Hematopoietic multipotent progenitor cell treated with erythropoietin and hydrocortisone succinate and interleukin-3 and kit ligand, for 8 days (in vitro differentiated cells): ENCODE data around the gene RNF225.
"Not testable (repeated sequence)": the region's sequence is repeated elsewhere in the genome, so short reads cannot be mapped to it uniquely, and the experiment has no call there.

Experiments used
- DNase-seq: peaks from one replicate; pipeline ENCODE4 v3.0.0-alpha.2; 2015

Gene RNF225

DNA sequence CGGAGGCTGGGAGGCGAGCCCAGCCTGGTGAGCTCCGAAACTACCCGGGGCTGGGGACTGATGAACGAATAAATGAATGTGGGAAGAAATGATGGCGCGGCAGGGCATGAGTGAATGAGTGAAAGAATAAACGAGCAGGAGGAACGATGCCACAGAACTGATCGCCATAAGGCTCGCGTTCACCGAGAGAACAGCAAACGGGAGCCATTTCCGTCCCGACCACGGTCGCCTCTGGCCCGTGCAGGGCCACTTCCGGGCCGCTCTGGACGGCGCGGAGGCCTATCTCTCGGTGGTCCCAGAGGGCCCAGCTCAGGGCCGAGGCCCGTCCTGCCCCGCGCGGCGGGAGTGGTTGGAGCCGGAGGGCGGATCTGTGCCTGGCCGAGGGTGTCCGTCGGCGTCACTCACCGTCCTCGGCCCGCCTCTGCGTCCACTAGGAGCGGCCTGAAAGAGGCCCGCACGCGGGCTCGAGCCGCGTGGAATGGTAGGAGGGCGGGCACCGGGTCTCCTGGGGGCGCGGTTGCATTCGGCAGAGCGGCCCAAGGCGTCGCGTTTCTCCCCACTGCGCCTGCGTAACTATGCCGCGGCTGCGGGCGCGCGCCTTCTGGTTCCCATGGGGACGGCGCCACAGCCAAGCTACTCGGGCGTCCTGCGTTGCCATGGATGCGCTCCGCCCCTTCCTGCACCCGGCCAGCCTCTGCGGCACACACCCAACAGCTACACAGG is 33.0 kb upstream of the RNF225 start, which contains the start of gene ZNF497:
TSS of gene ZNF497 (minus strand) at position 480 of the 723 bp plus-strand sequence. CDS start 5,116 bp downstream, outside the sequence.
- DNase-seq: peak; percentile 97

DNA sequence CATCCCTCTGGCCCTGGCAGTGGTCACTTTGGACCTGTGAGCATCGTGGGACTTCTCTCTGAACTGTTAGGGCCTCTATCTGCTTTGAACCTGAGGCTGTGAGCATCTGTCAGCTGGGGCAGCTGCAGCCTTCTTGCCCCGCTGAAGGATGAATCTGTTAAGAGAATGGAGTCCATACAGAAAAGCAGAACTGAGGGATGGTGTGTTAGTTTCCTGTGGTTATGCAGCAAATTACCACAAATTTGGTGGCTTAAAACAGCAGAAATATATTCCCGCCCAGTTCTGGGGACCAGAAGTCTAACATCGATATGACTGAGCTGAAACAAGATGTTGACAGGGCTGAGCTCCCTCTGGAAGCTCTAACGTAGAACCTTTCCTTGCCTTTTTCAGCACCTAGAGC is 31.3 kb upstream of the RNF225 start:
- DNase-seq: peak; percentile 30

DNA sequence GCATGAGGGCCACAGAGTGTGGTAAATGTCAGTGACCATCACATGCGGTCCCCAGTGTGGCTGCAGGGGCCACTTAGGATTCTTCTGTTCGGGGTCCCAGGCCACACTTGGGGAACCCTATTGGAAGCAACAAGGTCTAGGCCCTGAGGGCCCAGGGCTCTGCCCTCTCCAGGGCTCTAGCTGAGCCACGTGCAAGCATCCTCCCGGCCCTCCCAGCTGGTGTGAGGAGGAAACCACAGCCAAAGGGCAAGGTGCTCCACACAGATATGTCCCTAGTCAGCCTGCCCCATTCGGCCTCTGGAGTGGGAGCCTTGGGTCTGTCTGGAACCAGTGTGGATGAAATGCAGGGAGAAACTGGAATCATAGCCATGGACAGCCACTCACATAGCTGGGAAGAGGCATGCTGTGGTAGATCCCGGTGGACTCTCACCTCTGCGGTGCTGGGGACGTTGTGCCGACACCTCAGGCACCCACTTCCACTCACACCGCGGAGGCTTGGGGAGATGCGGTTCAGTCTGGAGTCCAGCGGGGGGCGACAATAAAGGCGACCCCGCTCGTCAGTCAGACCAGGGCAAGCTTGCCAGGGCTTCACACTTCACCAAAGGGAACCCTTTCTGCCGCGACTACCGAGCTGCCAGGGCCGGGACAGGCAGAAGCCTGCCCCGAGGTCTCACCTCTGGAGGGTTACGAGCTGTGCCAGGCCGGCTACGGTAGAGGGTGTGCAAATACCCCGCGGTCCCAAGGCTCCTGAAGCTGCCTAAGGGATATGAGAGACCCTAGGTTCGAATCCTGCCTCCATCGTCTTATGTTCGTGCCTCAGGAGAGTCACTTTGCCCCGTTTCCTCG is 28.6 kb upstream of the RNF225 start:
- DNase-seq: no peak

DNA sequence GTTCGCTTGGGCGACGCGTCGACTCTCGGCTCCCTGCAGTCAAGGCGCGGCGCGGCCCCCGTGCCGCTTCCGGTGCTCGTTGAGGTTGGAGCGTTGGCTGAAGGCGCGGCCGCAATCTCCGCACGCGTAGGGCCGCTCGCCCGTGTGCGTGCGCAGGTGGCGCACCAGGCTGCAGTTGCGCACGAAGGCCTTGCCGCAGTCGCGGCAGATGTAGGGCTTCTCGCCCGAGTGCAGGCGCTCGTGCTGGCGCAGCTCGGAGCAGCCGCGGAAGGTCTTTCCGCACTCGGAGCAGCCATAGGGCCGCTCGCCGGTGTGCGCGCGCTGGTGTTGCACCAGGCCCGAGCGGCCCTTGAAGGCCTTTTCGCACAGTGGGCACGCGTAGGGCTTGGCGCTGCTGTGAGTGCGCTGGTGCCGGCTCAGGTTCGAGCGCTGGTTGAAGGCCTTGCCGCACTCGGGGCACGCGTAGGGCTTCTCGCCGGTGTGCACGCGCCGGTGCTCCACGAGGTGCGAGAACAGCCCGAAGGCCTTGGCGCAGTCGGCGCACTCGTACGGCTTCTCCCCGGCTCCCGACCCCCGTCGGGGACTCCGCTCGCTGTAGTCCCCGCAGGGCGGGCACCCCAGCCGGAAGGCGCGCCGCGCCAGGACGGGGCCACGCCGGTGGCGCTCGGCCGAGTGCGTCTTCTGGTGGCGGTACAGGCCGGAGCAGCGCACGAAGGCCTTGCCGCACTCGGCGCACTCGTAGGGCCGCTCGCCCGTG is 27.6 kb upstream of the RNF225 start:
- DNase-seq: no peak

DNA sequence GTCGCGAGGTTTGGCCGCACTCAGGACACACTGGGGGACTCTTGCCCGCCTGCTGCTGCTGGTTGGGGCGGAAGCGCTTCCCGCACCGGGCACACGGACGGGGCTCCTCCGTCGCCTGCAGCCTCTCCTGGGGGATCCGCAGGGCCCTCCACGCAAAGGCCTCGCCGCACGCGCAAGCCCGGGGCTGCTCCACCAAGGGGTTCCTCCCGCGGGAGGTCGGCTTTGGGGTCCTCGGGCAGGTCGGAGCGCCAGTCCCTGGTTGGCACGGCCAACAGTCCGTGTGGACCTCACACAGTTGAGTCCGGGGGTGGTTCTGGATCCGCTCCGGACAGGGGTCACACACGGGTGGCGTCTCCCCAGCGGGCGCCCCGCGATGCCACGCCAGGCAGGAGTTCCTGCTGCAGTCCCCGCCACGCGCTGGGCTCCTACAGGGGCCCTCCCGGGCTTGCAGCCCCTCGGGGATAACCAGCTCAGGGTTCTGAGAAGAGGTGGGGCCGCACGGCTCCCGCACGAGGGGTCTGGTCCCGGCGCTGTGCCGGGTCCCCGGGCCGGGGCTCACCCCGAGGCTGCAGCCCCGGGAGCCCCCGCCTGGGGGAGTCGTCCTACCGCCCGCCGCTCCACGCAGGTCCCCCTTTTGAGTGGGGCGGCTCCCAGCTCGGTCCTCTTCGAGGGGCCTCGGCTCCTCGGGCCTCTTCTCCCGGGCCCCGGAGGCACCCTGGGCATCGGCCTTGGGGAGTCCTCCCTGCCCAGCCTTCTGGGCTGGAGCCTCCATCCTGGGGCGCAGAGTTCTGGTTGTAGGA is 26.7 kb upstream of the RNF225 start:
- DNase-seq: no peak

DNA sequence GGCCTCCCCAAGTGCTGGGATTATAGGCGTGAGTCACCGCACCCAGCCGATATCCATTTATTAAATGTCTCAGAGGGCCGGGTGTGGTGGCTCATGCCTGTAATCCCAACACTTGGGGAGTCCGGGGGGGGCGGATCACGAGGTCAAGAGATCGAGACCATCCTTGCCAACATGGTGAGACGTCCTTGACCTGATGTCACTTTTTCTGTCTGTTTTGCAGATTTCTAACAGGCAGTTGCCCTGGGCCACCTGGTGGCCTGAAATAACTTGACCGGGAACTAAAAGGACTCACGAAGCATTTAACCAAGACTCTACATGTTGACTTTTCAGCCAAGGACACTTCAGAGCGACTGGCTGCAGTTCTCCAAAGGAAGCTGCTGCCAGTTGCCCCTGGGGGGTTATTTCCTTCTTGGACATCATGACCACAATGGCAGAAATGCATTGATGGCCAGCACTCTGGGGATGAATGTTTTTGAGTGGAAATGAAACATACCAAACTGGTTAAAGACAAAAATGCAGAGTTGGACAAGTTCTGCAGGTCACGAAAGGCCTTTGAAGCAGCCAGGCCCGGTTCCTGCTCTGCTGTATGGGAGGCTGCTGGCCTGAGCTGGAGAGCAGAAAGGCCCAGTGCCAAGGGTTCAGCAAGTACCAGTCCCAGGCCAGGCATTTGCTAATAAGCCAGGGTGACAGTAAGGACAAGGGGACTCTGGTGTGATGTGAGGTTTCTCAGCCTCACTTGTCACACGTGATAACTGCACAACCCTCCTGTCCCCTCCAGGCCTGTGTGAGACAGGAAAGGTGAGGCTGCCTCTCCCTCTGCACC is 22.9 kb upstream of the RNF225 start:
- DNase-seq: no peak

DNA sequence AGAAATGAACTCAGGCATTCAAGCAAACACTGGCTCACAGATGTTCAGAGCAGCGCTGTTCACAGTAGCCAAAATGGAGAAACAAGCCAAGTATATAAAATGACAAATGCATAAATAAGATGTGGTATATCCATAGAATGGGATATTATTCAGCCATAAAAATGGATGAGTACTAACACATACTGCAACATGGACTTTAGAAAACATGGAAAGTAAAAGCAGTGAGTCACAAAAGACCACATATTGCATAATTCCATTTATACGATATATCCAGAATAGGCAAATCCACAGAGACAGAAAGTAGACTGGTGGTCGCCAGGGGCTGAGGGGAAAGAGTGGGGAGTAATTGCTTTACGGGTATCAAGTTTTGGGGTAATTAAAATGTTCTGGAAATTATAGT is 21.3 kb upstream of the RNF225 start:
- no peak for DNase-seq

DNA sequence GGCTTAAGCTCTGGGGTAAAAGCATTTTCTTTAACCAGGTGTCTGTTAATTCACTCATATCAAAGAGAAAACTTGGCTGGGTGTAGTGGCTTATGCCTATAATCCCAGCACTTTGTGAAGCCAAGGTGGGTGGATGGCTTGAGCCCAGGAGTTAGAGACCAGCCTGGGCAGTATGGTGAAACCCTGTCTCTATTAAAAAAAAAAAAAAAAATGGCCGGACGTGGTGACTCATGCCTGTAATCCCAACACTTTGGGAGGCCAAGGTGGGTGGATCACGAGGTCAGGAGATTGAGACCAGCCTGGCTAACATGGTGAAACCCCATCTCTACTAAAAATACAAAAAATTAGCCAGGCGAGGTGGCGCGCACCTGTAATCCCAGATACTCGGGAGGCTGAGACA is 18.7 kb upstream of the RNF225 start:
- not testable (repeated sequence) for DNase-seq

DNA sequence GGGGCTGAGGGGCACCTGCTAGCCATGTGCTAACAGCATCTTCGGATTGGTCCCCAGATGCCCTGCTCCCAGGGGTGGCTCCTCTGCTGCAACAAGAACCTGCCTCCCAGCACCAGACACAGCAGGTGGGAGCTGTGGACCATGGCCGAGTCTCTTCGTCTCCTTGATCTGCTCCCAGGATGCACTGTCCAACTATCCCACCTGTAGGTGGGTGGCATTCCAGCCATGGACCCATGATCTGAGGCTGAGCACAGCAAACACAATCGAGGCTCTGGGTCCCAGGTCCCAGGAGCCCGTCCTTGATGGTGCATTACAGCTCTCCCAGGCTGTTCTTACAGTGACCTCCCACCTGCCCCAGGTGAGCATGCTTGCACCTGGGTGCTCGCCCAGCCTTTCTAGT is 16.2 kb upstream of the RNF225 start:
- no peak for DNase-seq

DNA sequence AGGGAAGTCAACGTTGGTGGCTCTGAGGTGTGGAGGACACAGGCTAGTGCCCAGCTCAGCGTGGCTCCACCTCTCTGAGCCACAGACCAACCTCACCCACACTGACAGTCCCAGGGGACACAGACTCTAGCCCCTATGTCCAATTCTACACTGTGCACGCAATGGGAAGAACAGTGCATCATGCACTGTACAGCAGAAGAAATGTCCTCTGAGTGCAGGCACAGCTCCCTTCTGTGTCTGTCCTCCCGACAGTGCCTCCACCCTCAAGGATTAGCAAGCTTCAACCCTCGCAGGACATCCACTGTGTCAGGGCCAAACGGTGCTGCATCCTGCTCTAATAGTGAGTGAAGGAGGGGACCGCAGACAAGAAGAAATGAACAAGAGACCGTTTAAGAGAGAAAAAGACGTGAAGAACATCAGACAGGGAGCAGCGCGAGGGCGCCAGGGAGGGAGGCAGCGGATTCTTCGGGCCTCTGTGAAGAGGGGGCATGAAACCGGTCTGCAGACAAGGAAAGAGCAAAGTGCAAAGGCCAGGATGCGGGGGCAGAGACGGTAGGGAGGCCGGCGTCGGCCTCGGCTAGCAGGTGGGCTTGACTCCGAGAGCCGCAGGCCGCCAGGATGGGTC is 15.3 kb upstream of the RNF225 start:
- no peak for DNase-seq

DNA sequence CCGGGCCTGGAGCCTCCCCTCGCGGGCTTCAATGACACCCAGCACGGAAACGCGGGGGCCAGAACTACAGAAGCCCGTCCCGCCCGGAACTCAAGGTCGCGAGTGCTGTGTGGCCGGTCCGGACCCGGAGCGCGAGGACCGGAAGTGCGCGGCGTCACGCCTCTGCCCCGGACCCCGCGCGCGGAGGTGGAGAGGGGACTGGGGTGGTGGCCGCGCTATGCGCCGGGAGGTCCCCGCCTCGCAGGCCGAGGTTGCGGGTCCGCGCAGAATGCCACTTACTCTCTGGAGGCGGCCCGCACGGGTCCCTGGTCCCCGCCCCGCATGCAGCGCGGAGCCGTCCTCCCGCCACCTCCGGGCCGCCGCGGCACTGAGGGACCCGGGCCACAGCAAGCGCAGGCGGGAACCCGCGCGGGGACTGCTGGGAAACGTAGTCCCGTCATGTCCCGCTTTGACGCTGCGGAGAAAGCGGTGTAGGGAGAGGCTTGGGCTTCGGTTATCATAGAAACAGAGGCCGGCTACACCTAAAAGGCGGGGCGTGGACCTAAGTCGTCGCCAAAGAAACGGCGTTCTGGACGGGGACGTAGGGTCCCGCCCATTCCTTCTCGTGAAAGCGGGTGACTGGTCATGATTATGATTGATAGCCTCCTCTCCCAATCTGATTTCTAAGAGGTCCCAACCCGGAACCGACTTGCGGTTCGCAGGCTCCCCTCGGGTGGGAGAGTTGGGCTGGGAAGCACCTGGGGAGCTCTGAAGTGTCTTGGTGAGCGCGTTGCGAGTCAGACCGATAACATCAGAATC is 14.6 kb upstream of the RNF225 start, which contains the start of gene ZNF837:
TSS of gene ZNF837 (minus strand) at position 369 of the 798 bp plus-strand sequence. CDS start 11,698 bp downstream, outside the sequence.
- DNase-seq: peak; percentile 100

DNA sequence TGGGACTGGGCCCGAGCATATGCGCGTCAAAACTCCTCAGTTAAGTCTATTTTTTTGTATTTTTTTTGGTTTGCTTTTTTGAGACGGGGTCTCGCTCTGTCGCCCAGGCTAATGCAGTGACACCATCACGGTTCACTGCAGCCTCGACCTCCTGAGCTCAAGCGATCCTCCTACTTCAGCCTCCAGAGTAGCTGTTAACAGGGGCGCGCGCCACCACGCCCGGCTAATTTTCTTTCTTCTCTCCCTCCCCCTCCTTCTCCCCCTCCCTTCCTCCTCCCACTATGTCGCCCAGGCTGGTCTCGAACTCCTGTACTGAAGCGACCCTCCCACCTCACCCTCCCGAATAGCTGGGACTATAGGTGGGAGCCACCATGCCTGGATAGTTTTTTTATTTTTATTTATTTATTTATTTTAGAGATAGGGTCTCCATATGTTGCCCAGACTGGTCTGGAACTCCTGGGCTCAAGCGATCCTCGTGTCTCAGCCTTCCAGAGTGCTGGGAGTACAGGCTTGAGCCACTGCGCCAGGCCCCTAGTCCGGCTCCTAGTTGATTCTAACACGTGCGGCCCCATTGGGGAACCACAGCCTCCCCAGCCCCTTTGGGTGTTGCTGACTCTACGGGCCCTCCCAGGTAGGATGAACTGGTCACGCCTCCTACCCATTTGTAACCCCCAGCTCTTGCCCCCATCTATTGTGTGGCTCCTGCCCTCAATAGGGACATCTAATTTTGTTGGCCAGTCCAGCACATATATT is 13.8 kb upstream of the RNF225 start:
- no peak for DNase-seq

DNA sequence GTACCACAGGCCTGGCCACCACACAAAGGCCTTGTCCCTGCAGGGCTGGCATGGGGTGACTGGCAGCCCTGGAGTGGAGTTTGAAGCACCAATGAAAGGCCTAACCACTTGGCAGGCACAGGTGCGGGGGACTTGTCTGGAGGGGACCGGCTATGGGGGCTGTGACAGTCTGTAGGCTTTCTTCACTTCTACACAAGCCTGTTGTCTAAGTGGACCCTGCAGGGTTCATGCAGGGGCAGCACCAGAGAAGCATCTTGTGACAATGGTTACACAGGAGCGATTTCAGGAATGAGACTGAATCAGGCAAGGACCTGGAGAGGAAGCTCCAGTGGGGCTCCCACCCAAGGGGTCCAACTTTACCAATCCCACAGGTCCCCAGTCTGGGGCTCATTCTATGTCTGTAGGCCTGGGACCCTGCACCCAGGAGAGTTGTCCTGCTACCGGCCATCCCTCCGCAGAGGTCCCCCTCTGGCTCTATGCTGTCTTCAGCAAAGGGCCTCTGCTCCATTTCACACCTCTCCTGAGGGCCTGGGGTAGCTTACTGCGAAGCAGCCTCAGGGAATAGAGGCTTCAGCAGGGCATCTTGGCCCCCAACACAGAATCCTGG is 12.4 kb upstream of the RNF225 start:
- no peak for DNase-seq

DNA sequence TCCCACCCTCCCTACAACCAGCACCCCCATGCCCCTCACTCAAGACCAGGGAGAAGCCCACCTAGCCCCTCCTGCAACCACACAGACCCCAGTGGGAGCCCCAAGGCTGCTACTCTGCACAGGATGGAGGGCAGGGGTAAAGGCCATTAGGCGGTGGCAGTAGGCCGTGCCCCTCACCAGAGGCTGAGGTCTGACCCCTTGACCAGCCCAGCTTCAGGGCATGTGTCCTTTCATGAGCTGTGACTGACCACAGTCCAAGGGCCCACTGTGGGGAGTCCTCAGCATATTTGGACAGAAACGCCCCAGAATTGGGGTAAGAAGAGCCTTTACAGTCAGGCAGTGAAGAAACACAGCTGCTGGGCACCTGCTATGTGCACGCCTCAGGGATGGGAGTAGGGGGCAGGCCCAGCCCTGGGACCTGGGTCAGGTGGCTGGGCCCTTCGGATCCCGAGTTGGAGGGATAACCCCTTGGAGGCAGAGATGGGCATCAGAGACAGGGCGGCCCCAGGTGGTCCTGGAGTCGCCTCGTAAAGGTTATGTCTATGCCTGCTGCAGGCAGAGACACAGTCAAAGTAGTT is 10.1 kb upstream of the RNF225 start:
- no peak for DNase-seq

DNA sequence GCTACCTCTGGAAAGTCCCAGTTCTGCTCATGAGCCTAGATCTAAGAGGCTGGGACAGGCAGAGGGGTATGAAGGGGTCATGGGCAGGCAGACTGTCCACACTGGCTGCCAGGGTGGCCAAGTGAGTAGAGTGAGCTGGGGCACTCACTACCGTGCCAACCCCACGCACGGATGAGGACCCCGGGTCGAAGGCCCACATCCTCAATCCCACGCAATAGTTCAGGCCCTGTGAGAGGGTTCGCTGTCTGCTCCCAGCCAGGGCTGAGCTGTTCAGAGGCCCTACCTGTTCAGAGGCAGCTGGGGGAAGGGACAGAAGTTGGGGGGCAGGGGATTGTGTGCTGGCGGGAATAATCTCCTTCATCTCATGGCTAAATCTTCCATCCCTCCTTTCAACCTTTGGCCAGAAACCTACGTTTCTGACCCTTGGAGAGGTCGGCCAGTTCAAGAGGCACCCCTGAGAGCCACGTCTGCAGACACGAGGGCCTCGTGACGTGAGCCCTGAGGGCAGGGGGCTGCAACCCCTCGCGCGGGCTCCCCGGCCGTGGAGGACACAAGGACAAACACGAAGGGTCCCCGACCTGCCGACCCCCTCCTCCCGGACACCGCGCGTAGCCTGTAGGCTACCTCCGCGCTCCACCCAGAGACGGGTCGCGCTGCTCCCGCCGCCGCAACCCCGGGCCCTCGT is 9.4 kb upstream of the RNF225 start:
- peak; percentile 35 for DNase-seq

DNA sequence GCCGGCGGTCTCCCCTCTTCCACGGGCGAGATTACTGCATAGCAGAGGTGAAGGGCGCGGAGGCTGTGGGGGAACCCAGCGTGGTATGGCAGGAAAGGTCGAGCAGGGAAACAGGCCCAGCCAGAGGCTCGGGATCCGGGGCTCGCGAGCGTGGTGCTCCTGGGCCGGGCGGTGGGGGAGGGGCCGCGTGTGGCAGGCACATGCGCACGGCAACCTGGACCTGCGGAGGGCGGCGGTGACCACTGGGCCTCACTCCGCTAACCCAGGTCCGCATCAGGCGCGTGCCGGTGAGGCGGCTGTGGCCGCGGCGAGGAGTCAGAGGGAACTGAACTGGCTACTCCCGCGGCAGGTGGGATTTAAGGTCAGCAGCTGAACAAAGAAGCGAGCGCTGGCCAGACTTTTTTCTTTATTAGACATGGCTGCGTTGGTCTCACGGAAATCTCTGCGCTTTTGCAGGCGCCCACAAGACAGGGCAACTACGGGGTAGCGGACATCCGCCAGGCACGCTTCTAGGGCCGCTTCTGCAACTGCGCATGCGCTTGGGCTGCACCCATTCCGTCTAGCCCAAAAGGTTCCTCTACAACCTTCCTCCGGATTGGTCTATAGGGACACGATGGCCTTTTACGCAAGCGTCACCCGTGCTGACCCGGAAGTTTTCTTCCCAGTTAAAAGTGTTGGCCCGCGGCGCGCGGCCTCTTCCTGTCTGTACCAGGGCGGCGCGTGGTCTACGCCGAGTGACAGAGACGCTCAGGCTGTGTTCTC is 8.7 kb upstream of the RNF225 start, which contains the start of gene RPS5:
TSS of gene RPS5 (plus strand) at position 694 of the 762 bp plus-strand sequence. CDS start 869 bp downstream, outside the sequence.
- DNase-seq: peak; percentile 99
